Dedifferentiated amniotic fluid mesenchymal stem cell (primary cell): Measurements from ENCODE around the gene LAPTM4A.
"Not testable (repeated sequence)": the region's sequence is repeated elsewhere in the genome, so short reads cannot be mapped to it uniquely, and the experiment has no call there.

Source experiments
- DNase-seq: peaks from one replicate; pipeline ENCODE4 v3.0.0-alpha.2; 2016; ENCODE audit errors: extremely low spot score

The LAPTM4A gene

DNA sequence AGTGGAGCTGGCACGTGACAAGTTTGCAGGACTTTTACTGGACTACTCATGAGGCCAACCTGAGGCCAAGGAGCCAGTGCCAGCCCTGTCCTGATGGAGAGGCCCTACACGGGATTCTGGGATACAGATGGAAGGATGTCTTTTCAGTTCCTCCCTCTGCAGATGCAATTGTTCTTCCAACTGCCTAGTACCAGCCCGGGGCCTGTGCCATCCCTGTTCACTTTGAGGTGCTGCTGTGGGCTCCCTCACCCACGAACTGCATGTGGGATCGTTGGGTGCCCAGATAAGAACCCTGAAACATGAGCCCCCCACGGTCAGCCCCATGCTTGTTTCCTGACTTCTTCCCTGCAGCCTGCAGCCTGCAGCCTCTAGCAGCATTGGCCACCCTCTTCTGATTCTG lies 25.3 kb upstream of the LAPTM4A start:
- DNase-seq: no peak

DNA sequence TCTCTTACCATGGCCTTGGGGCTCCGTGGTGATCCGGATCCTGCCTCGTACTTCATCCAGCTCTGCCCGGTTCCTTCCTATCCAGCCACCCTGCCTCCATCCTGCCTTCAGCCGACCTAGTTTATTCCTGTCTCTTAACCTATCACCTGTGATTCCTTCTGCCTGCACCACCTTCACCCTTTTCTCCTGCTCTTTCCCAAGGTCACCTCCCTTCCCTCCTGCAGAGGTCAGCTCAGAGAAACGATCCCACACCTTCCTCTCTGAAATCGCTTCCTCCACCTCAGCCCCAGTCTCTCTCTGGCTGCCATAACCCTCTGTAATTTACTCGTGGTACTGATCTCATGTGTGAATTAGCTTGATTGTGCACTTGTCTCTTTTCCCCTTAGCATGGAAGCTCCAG lies 23.5 kb upstream of the LAPTM4A start:
- DNase-seq: no peak

DNA sequence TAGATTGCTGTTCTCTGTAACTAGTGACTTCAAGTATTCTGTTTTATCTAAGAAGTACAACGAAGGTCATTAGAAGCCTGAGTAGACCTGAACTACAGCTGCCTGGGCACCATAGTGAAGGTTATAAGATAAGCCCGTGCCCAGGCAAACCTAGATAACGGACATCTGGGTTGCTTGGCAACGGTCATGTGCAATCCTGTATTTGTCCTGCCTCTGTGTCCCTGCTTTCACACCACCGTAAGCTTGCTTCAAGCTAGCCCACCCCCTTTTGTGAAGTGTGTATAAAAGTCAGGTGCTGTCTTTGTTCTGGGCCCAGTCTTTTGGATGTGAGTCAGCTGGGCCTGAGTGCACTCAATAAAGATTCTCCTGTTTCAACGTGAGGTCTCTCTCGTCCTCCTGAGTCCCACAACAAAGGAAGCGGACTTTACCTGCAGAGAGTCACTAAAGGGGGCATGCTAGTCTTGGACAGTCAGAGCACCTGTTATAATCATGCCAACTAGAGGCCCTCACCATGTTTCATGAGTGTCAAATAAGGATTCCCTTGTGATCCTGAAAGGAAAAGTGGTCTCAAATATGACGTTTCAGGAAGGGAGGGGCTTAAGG lies 22.7 kb upstream of the LAPTM4A start:
- DNase-seq: not testable (repeated sequence)

DNA sequence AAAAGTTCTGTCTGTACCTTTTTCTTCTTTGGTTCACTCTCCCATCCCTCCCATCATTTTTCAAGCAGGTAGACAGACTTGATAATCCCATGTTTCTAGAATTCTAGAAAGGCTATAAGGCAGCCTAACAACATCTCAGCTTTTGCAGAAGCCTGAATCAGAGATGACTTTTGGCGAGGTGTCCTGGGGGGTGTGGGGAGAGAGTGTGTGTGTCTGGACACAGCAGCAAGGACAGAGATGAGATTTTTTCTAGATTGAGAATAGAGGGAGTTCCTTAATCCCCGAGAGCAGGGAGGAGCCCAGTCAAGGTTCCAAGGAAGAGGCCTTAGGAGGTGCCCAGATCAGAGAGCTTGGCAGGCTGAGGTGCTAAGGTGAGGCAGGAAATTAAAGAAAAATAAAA lies 22.0 kb upstream of the LAPTM4A start:
- no peak for DNase-seq

DNA sequence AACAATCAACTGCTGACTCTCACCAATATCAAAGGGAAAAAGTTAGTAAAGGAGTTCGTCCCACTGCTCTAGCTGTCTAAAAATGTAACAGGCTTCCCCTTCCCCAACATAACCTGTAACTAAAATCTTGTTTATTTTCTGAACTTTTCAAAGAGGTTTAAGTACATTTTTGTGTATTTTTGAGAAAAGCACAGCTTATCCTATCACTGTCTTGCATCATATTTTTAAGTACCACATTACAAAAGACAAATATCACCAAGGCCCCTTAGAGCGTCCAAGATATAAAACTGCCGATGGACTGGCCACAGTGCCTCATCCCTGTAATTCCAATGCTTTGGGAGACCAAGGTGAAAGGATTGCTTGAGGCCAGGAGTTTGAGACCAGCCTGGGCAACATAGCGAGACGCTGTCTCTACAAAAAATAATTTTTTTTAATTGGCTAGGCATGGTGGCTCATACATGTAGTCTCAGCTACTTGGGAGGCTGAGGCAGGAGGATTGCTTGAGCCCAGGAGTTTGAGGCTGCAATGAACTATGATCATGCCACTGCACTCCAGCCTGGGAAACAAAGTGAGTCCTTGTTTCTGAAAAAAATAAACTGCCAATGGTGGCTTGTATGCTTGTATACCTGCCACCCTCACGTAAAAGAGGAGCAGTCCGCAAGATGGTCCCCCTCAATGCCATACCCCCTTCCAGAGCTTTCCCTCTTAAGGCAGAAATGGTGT lies 21.2 kb upstream of the LAPTM4A start:
- peak; percentile 30 for DNase-seq

DNA sequence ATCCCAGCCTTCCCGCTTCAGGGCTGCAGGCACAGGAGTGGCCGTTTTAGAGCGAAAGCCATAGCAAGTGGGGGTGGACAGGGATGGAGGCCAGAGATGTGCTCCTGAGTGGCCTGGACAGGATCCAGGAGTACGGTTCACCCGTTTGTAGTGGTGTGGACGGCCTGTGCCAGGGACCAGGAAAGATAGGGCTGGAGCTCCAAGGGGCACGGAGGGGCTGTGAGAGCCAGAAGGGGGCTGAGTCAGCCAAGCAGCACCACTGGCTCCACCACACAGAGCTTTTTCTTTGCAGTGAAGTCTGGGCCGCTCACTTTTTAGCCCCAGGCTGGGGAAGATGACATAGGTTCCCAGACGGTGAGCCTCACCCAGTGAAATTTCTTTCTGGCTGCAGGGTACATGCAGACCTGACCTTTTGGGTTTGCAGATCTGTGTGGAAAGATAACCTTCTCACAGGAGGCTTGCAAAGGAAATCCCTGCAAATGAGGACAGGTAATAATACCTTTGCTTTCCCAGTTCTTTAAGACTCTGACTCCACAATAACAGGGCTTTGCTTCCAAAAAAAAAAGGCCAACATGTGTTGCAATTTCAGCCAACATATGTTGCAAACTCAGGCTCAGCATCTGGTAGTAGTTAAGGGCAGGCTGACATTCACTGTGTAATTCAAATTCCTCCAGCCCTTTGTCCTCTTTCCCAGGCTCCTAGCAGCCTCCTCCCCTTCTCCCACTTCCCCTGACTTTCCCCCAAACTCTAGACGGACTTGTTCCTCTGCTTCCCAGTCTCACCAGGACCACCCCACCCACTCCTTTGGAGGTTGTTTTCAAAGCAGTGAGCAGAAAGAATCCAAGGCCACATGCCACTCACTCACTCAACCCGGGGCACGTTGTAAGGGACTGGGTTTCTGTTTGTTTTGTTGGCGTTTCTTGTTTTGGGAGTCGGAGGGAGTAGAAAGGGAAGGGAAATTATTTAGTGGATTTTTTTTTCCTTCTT lies 20.3 kb upstream of the LAPTM4A start:
- DNase-seq: peak; percentile 96

DNA sequence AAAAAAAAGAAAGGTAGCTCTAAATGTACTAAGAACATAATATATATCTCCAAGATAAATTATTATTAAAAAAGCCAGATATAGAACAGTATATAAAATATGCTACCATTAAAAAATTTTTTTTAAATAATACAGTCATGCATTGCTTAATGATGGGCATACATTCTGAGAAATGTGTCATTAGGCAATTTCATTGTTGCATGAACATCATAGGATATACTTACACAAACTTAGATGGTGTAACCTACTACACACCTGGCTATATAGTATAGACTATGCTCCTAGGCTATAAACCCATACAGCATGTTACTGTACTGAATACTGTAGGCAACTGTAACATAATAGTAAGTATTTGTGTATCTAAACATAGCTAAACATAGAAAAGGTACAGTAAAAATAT lies 18.3 kb upstream of the LAPTM4A start:
- no peak for DNase-seq

DNA sequence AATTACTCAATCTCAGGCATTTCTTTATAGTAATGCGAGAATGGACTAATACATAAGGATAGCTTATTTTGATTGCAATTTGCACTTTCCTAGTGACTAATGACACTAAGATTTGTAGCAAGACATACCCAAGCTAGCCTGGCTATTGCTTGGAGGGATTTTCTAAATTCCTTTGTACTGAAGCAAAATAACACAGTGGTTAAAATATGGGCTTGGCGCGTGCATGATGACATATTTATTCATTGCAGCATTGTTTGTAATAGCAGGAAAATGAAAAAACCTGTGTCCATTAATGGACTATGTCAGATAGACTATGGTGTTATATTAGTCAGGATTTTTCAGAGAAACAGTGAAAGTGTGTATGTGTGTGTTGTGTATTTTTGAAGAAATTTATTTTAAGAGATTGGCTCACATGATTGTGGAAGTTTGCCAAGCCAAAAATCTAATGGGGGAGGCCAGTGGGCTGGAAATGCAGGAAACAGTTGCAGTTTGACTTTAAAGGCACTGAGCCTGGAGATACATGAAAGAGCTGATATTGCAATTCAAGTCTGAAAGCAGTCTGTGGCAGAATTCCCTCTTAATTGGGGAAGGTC lies 16.7 kb upstream of the LAPTM4A start:
- peak; percentile 91 for DNase-seq

DNA sequence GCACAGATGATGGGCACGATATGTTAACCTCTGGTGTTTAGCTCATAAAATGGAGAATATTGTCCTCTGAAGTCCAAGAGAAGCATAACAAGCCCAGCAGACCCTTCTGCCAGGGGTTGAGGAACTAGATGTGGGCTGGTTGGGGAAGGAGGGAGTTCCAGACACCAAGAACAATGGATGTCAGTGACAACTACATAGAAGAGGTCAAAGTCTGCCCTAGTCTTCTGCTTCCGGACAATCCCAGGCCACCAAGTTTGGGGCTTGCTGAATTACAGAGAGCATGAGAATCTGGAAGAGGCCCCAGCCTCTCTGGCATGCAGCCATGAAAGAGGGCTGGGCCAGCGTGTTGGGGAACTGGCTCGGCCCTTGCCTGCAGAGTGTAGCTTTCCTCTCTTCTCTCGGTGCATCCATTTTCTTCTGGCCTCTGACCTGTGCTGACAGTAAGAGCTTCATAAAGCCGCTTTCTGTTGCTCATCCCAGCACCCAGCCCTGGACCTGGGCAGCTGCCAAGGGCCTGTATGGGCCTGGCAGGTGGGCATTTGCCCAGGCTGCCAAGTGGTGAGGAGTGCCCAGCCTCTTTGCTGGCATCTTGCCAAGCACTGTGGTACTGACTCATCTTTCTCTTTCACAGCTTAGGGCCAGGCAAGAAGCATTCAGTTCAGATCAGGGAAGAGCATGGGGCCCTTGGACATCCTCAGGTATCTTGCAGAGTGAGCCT lies 14.6 kb upstream of the LAPTM4A start:
- no peak for DNase-seq

DNA sequence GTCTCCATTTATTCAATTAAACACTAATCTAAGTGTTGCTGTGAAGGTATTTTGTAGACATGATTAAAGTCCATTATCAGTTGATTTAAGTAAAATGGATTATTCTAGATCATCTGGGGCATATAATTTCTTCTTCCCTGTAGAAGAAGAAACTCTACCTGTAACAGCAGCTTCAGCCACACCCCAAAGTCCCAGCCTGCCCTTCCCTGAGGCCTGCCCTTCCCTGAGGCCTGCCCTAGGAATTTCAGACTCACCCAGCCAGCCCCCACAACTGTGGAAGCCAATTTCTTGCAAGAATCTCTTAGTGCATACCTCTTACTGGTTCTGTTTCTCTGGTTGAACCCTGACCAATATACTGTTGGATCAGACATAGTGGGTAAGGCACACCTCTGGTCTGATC lies 13.4 kb upstream of the LAPTM4A start:
- no peak for DNase-seq

DNA sequence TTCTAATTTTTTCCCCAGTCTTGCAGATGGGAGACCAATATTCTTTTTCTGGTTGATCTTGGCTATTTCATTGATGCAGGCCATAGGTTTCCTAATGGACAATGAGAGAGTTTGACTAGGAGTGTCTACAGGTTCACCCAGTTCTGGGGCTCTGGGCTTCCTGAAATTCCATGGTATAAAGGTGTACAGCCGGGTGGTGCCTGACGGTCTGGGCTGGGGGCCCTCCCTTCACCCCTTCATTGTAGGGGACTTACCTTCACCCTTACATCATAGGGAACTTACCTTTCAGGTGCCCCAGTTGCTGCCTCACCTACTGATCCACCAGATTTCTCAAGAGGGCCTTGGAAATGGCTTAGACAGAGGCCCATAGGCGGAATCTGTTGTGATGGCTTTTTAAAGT lies 13.0 kb upstream of the LAPTM4A start:
- DNase-seq: no peak

DNA sequence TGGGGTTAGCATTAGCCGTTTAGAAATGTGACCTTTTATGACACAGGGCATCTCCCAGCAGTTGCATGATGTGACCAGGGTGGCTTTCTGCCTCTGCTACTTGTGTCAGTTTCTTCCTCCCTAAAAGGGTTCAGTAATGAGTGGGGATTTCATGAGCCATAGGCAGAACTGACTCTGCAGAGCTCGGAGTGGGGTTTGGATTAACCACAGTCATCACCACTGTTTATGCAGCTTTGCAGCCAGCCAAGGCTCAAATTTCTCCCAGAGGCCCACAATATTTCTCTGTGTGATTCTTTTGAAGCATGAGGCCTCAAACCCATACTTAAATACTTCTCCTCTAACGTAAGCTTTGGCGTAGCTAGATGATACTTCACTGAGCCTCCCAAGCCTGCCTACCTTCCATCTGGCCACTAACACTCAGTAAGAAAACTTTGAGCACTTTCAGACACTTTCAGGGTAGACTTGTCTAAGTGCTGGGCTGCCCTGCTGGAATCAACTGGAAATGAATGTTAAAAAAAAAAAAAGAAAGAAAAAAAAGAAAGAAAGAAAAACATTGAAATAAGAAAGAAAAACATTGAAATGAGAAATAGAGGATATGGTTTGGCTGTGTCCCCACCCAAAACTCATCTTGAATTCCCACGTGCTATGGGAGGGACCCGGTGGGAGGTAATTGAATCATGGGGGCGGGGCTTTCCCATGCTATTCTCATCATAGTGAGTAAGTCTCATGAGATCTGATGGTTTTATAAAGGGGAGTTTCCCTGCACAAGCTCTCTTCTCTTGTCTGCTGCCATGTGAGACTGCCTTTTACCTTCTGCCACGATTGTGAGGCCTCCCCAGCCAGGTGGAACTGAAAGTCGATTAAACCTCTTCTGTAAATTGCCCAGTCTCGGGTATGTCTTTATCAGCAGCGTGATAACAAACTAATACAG lies 11.5 kb upstream of the LAPTM4A start:
- peak; percentile 96 for DNase-seq

DNA sequence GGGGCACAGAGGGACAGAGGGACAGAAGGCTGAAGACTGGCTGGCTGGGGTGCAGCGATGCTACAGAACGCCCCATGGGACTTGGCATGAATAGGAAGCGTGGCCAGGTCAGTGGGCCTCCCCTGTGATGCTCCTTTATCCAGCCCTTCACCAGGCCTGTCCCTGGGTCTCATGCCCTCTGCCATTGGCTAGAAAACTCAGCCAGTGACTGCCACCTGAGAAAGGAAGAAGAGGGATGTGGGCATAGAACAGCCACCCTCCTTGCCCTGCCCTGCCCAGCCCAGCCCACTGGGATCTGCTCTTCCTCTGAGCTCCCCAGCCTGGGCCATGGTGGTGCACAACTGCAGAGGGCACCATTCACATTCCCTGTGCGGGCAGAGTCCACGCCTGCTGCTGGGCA lies 10.5 kb upstream of the LAPTM4A start:
- DNase-seq: no peak

DNA sequence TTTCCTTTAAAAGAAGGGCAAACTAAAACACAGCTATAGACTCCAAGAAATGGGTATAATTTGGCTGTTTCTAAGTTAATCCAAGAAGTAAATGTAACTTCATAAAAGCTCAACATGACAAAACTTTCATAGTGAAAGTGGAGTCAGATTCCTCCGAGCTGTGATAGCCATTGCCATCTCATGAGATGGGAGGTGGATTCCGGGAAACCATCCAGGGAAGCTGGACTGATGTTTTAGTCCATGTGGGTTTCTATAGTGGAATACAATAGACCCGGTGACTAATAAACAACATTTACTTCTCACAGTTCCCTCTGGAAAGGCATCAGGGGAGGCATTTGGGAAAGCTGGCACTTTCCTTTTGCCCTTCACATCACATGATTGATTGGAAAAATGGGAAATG lies 10.0 kb upstream of the LAPTM4A start:
- no peak for DNase-seq

DNA sequence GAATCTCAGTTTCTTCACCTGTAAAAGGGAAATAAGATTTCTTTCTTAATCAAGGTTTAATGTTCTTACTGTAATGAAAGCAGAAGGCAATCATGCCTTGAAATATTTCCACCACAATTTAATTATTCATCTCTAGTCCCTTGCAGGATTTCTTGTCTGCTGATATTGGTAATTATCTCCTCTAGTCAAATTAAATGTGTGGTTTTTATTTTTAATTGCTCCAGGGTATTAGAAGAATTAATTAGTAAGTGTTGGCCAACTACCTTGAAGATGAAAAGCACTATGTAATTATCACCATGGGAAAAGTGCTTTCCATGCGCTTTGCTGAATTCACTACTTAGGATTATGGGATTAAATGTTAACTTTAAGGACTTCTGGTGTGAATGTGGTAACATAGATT lies 8.7 kb upstream of the LAPTM4A start:
- DNase-seq: no peak

DNA sequence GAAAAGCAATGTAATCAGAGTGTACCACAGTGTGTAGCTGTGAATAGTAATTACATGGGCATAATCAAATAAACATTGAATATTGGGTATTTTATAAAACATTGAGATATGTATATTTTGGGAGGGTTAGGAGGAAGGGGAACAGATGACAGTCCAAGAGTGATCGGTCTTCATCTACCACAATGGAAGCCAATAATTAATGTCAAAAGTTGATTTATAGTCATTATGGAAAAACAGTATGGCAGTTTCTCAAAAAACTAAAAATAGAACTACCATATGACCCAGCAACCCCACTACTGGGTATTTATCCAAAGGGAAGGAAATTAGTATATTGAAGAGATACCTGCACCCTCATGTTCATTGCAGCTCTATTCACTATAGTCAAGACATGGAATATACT lies 5.8 kb upstream of the LAPTM4A start:
- DNase-seq: no peak

DNA sequence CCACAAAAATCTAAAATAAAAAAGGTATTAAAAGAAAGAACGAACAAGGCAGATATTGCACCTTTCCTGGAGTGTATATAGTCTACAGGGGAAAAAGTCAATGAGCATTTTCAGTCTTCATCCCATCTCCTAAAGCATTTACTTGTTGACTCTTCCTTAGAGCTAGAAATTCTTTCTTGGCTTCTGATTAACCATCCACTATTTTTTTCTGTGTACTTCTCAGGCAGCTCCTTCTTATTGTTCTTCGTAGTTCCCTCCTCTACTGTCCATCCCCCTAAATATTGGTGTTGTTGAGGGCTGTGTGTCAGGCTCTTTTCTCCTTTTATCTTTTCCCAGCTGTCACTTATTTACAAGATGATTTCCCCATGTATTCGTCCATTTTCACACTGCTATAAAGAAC lies 3.5 kb upstream of the LAPTM4A start:
- DNase-seq: no peak

DNA sequence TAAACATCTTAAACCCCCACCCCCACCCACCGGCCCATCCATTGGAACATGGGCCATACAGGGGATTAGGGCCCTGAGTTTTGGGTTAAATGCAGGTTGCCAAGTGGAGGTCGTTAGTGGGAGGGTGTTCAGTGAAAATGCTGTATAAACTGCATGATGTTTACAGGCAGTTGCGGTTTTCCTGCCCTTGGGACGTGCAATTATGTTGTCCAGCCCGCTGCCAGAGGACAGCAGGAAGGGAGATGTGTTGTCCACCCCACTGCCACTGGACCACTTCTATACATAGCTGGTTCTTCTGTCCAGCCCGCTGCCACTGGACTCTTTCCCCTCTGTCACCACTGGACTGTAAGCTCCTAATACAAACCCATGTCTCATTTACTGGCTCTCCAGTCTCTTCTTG lies 2.7 kb upstream of the LAPTM4A start:
- DNase-seq: no peak

DNA sequence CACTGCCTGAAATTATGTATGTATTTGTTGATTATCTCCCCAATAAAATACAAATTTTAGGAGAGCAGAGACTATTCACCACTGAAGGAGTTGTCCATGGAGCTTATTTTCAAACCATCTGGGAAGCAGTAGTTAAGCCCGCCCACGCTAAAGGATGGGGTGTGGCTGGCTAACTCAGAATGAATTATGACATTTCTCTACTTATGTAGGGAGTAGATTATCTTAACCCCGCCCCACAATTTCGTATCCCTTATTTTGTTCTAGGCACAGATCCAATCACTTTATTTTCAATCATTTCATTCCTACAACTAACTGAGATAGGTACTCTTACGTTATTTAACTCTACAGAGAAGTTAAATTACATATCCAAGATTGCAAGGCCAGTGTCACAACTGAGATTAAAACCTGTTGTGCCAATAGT lies 1.4 kb upstream of the LAPTM4A start:
- DNase-seq: peak; percentile 87

DNA sequence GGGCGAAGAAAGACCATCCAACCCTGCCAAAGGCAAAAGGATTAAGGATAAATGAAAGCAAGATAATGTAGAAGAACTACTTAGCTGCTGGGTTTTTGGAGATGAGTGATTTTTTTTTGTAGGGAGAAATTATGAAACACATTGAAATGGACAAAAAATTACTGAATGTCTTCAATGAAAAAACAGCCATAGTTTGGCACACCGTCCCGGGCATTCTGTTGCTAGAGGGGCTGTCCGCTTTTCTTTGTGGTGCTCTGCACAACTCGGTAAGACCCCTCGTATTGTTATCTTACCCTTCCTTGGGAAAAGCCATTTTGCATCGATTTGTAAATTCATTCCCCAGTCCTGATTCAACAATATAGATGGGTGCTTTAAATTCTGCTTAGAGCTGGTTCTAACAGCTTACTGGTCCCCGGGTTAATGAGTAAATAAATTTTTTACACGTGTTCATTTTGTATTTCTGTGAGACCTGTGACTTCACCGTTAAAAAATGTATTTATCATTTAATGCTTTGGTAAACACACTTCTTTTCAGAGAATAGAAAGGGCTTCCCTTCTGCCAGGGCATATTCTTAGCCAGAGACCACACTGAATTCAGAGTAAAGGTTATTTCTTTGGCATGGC lies 912 bp upstream of the LAPTM4A start:
- no peak for DNase-seq
